K562 (cell line): ENCODE results near the gene RDH5. TPM values are rescaled to one million over a fixed set of nuclear protein-coding genes. Genes with fewer than 3 reads are reported as not detected.

ENCODE experiments used
- BRD4 ChIP-seq: fragments of 200-600 bp; sonication (generic); IDR thresholded peaks from 2 replicates; pipeline ENCODE4 v1.6.1; 2017; ENCODE audit warnings: inconsistent platforms
- CBX3 ChIP-seq, 2 experiments: IDR thresholded peaks; 1 replicate in 1 of 2; 2 replicates in 1 of 2; pipeline ENCODE4 v1.6.1; 2012; ENCODE audit warnings: inconsistent platforms in 2 of 2, low read length in 2 of 2, borderline replicate concordance in 1 of 2, control low read depth in 1 of 2
- GATAD2A ChIP-seq: fragments of 450-650 bp; IDR thresholded peaks from 2 replicates; pipeline ENCODE4 v1.6.1; 2017
- HEY1 ChIP-seq: fragments of 250-450 bp; sonication (Bioruptor Pico); IDR thresholded peaks from 2 replicates; pipeline ENCODE4 v1.5.0; 2020; ENCODE audit warnings: mild to moderate bottlenecking, moderate library complexity, borderline replicate concordance
- ILK ChIP-seq: fragments of 450-650 bp; IDR thresholded peaks from 2 replicates; pipeline ENCODE4 v1.6.1; 2016; ENCODE audit warnings: missing genetic modification characterization, low read depth, mild to moderate bottlenecking, missing compliant biosample characterization, moderate library complexity, borderline replicate concordance
- KDM2B ChIP-seq: fragments of 250-450 bp; sonication (Bioruptor Pico); IDR thresholded peaks from 2 replicates; pipeline ENCODE4 v1.8.0; 2021; ENCODE audit warnings: mild to moderate bottlenecking, moderate library complexity
- KDM5B ChIP-seq: fragments of 200-600 bp; sonication (generic); IDR thresholded peaks from 2 replicates; pipeline ENCODE4 v1.6.1; 2012; ENCODE audit warnings: low read depth, mild to moderate bottlenecking, moderate library complexity, low read length, control low read depth, inconsistent platforms; ENCODE audit not compliant: insufficient replicate concordance
- MAX ChIP-seq: sonication (generic); formaldehyde crosslinking; IDR thresholded peaks from 2 replicates; pipeline ENCODE4 v1.9.0; 2022; ENCODE audit warnings: mild to moderate bottlenecking, missing genetic modification reagents
- POLR2B ChIP-seq: fragments of 450-650 bp; IDR thresholded peaks from 2 replicates; pipeline ENCODE4 v1.6.1; 2018; ENCODE audit warnings: low read depth; ENCODE audit not compliant: partially characterized antibody
- RCOR1 ChIP-seq, 2 experiments: IDR thresholded peaks; 2 replicates each; pipeline ENCODE4 v1.6.1; 2012; ENCODE audit warnings: low read depth in 2 of 2, low read length in 2 of 2, borderline replicate concordance in 1 of 2, improper control_type of control experiment in 1 of 2
- SNAPC5 ChIP-seq: fragments of 250-450 bp; sonication (Bioruptor Pico); IDR thresholded peaks from 2 replicates; pipeline ENCODE4 v1.8.0; 2021; ENCODE audit warnings: moderate library complexity, mild to moderate bottlenecking, inconsistent platforms
- TAF15 ChIP-seq: fragments of 200-400 bp; formaldehyde crosslinking; IDR thresholded peaks from 2 replicates; pipeline ENCODE4 v1.6.1; 2017; ENCODE audit warnings: mild to moderate bottlenecking, low read depth, low read length, moderate library complexity
- TCF7L2 ChIP-seq: fragments of 150-350 bp; IDR thresholded peaks from 2 replicates; pipeline ENCODE4 v1.6.1; 2016; ENCODE audit warnings: low read depth, mild to moderate bottlenecking, low read length, moderate library complexity
- TFAM ChIP-seq: fragments of 250-450 bp; sonication (Bioruptor Pico); conservative IDR thresholded peaks from 2 replicates; pipeline ENCODE4 v1.5.0; 2021; ENCODE audit warnings: mild to moderate bottlenecking, moderate library complexity
- TGIF2 ChIP-seq: sonication (generic); formaldehyde crosslinking; IDR thresholded peaks from 2 replicates; pipeline ENCODE4 v1.8.1; 2022; ENCODE audit warnings: mild to moderate bottlenecking, missing genetic modification reagents, moderate library complexity
- ZBED1 ChIP-seq: IDR thresholded peaks from 2 replicates; pipeline ENCODE4 v1.6.1; 2014
- ZBTB17 ChIP-seq: fragments of 450-650 bp; formaldehyde crosslinking; IDR thresholded peaks from 2 replicates; pipeline ENCODE4 v1.4.0; 2020; ENCODE audit warnings: mild to moderate bottlenecking
- ZNF239 ChIP-seq: fragments of 250-450 bp; sonication (Bioruptor Pico); IDR thresholded peaks from 2 replicates; pipeline ENCODE4 v1.4.0; 2020; ENCODE audit warnings: mild to moderate bottlenecking
- polyA plus RNA-seq, 8 experiments: library from polyadenylated mRNA; depleted of rRNA in 4 of 8; stranded (reverse) in 5 of 8; unstranded in 3 of 8; fragments of >200 nt; fragmentation: Nextera tagmentation in 2 of 8; fragmentation: Illumina TruSeq in 1 of 8; extraction: Ambion mirVana in 2 of 8; extraction: Trizol in 1 of 8; gene quantifications; 2 replicates each; pipeline versions ENCODE4 v1.2.1 to v1.2.3, GENCODE V29; 2011 to 2014; ENCODE audit warnings: inconsistent platforms in 1 of 8, missing spikeins in 1 of 8
- total RNA-seq, 7 experiments: library from RNA; depleted of rRNA in 6 of 7; stranded (reverse); fragments of >200 nt in 6 of 7; fragmentation: Illumina TruSeq in 2 of 7; extraction: Trizol in 2 of 7; gene quantifications; 2 replicates each; pipeline versions ENCODE4 v1.2.1 to v1.2.3, GENCODE V29; 2011 to 2021; ENCODE audit warnings: low replicate concordance in 1 of 7
- TF ChIP-seq, protein P1 (sequence below), 2 experiments: fragments of 450-650 bp; IDR thresholded peaks; 2 replicates each; pipeline ENCODE4 v1.6.1; 2018; ENCODE audit warnings: mild to moderate bottlenecking in 2 of 2, low read depth in 1 of 2; ENCODE audit not compliant: partially characterized antibody in 2 of 2
- TF ChIP-seq, protein P2 (sequence below): fragments of 250-450 bp; sonication (Bioruptor Pico); IDR thresholded peaks from 2 replicates; pipeline ENCODE4 v1.5.0; 2021
- TF ChIP-seq, protein P3 (sequence below): sonication (generic); formaldehyde crosslinking; IDR thresholded peaks from 2 replicates; pipeline ENCODE4 v1.8.0; 2022; ENCODE audit warnings: missing genetic modification reagents, mild to moderate bottlenecking, moderate library complexity, borderline replicate concordance

The RDH5 gene
- total and polyA plus RNA-seq, 9 of the 15 experiments (the other 6 are each of a cell fraction or from before 2014, with no cell fraction given): 0.28 to 2.0 (median 1.1) TPM; not detected in 1

- no peak for TF ChIP-seq CBX3 (IDR thresholded peaks at IDR 0.05; ENCODE audit: borderline replicate concordance in 1 of 2, low read length in 2 of 2)
- TF ChIP-seq MAX (CRISPR knock-in tag): peak; percentile 91
- TF ChIP-seq ILK: no peak
- peak; percentile 49 for TF ChIP-seq POLR2B
- TF ChIP-seq TGIF2 (CRISPR knock-in tag): peak; percentile 77; the same call in 1 of the 2 replicates
- no peak for TF ChIP-seq TFAM (CRISPR knock-in tag)
- peak; percentile 72; the same call in 1 of the 2 replicates for TF ChIP-seq GATAD2A
- no peak for TF ChIP-seq TAF15
- no peak for TF ChIP-seq KDM5B
- TF ChIP-seq HEY1 (CRISPR knock-in tag): no peak
- TF ChIP-seq ZNF239 (CRISPR knock-in tag): no peak
- TF ChIP-seq TCF7L2: no peak
- no peak for TF ChIP-seq SNAPC5
- TF ChIP-seq, protein P1, sequence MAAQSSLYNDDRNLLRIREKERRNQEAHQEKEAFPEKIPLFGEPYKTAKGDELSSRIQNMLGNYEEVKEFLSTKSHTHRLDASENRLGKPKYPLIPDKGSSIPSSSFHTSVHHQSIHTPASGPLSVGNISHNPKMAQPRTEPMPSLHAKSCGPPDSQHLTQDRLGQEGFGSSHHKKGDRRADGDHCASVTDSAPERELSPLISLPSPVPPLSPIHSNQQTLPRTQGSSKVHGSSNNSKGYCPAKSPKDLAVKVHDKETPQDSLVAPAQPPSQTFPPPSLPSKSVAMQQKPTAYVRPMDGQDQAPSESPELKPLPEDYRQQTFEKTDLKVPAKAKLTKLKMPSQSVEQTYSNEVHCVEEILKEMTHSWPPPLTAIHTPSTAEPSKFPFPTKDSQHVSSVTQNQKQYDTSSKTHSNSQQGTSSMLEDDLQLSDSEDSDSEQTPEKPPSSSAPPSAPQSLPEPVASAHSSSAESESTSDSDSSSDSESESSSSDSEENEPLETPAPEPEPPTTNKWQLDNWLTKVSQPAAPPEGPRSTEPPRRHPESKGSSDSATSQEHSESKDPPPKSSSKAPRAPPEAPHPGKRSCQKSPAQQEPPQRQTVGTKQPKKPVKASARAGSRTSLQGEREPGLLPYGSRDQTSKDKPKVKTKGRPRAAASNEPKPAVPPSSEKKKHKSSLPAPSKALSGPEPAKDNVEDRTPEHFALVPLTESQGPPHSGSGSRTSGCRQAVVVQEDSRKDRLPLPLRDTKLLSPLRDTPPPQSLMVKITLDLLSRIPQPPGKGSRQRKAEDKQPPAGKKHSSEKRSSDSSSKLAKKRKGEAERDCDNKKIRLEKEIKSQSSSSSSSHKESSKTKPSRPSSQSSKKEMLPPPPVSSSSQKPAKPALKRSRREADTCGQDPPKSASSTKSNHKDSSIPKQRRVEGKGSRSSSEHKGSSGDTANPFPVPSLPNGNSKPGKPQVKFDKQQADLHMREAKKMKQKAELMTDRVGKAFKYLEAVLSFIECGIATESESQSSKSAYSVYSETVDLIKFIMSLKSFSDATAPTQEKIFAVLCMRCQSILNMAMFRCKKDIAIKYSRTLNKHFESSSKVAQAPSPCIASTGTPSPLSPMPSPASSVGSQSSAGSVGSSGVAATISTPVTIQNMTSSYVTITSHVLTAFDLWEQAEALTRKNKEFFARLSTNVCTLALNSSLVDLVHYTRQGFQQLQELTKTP (IDR thresholded peaks at IDR 0.05; ENCODE audit: low read depth in 1 of 2, partially characterized antibody in 2 of 2): peak; percentile 38 to 59
- no peak for TF ChIP-seq BRD4
- TF ChIP-seq ZBED1: no peak
- peak; percentile 65; the same call in 1 of the 2 replicates for TF ChIP-seq ZBTB17 (CRISPR knock-in tag)
- TF ChIP-seq KDM2B (CRISPR knock-in tag): no peak
- peak in 1 of 2 experiments; percentile 67; a peak in 2 of 4 replicates for TF ChIP-seq RCOR1 (IDR thresholded peaks at IDR 0.05; ENCODE audit: borderline replicate concordance in 1 of 2, low read depth in 2 of 2, low read length in 2 of 2)
- TF ChIP-seq, protein P2, sequence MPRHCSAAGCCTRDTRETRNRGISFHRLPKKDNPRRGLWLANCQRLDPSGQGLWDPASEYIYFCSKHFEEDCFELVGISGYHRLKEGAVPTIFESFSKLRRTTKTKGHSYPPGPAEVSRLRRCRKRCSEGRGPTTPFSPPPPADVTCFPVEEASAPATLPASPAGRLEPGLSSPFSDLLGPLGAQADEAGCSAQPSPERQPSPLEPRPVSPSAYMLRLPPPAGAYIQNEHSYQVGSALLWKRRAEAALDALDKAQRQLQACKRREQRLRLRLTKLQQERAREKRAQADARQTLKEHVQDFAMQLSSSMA (CRISPR knock-in tag): no peak
- TF ChIP-seq, protein P3, sequence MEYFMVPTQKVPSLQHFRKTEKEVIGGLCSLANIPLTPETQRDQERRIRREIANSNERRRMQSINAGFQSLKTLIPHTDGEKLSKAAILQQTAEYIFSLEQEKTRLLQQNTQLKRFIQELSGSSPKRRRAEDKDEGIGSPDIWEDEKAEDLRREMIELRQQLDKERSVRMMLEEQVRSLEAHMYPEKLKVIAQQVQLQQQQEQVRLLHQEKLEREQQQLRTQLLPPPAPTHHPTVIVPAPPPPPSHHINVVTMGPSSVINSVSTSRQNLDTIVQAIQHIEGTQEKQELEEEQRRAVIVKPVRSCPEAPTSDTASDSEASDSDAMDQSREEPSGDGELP: peak; percentile 98
Measured at GRCh38 chr12:55728939-55729818, 9.0 kb downstream of the RDH5 start, which contains the start of gene CD63 (continued).
